OCI-LY3 (cell line): ENCODE data around the gene ABL2.

Experiments
- EZH2phosphoT487 ChIP-seq: fragments of 200-600 bp; shearing (Covaris generic); IDR thresholded peaks from 2 replicates; pipeline ENCODE4 v1.6.1; 2018; ENCODE audit warnings: antibody characterized with exemption, mixed run types, low read depth
- TF ChIP-seq, protein P1 (sequence below): fragments of 200-600, 300-600 bp; sonication (generic); IDR thresholded peaks from 2 replicates; pipeline ENCODE4 v1.5.1; 2014; ENCODE audit warnings: antibody characterized with exemption, low read length, low read depth

GRCh38 chr1:179052776-179053175 is 176.7 kb downstream of the ABL2 start:
- TF ChIP-seq, protein P1, sequence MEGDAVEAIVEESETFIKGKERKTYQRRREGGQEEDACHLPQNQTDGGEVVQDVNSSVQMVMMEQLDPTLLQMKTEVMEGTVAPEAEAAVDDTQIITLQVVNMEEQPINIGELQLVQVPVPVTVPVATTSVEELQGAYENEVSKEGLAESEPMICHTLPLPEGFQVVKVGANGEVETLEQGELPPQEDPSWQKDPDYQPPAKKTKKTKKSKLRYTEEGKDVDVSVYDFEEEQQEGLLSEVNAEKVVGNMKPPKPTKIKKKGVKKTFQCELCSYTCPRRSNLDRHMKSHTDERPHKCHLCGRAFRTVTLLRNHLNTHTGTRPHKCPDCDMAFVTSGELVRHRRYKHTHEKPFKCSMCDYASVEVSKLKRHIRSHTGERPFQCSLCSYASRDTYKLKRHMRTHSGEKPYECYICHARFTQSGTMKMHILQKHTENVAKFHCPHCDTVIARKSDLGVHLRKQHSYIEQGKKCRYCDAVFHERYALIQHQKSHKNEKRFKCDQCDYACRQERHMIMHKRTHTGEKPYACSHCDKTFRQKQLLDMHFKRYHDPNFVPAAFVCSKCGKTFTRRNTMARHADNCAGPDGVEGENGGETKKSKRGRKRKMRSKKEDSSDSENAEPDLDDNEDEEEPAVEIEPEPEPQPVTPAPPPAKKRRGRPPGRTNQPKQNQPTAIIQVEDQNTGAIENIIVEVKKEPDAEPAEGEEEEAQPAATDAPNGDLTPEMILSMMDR, result no peak
- no peak for TF ChIP-seq EZH2phosphoT487
